ENCODE measurements around the gene FILIP1L. TPM values are rescaled to one million over a fixed set of nuclear protein-coding genes. Genes with fewer than 3 reads are reported as not detected.
A peak's percentile ranks its signal among the peaks of the same experiment; 100 is the strongest.

FILIP1L gene
- 100 to 1,000 TPM in 2 of 4 donors, 10 to 100 TPM in 2; 87.1 to 115 (median 99.6) TPM for total RNA-seq

GRCh38 chr3:100114413-100115030 lies at the start of gene FILIP1L:
Gene FILIP1L, minus strand, starts transcription at chr3:100114501.
- ATAC-seq = peak; percentile 79 to 90
- H3K36me3 ChIP-seq = no peaks in the 10 kb centered on the region
- in situ Hi-C loops (cut with MboI; ENCODE audit: low sequenced_read_pairs in 4 of 4) (no loop called here), intact Hi-C loops (cut with DNase I; ENCODE audit: low total_unique reads) (loop anchor here (2.0 to 5.0 kb wide), 2 partner anchors 46 to 142 kb away; no protein-coding TSS in a partner anchor)
- H3K27me3 ChIP-seq = no peaks in the 10 kb centered on the region
- peak within 1 kb of the TSS; percentile 26 to 46 (median 34) for H3K4me3 ChIP-seq
- DNase-seq = peak; percentile 74 to 87
- peak in 1 of 2 donors; percentile 42 for TF ChIP-seq POLR2A (IDR thresholded peaks at IDR 0.05)
- no peak for TF ChIP-seq CTCF (IDR thresholded peaks at IDR 0.05 in 4 of 5, conservative IDR thresholded peaks at IDR 0.05 in 1 of 5)
- H3K4me1 ChIP-seq = peaks cover 37 to 56% of the 10 kb centered on the region in 2 donors
- H3K27ac ChIP-seq = peak within 1 kb of the TSS; percentile 84 to 92 (median 86)
- no peaks in the 10 kb centered on the region for H3K9me3 ChIP-seq

GRCh38 chr3:100163787-100164186 lies 49.5 kb upstream of the FILIP1L start:
- peaks cover 55 to 81% of the 10 kb centered on the region in 2 donors for H3K4me1 ChIP-seq

GRCh38 chr3:100160521-100160920 lies 46.2 kb upstream of the FILIP1L start:
- no peak overlapping the region for H3K4me3 ChIP-seq
- H3K36me3 ChIP-seq = no peaks in the 10 kb centered on the region
- H3K27ac ChIP-seq = peak overlapping the region; percentile 62 to 79 (median 78)
- ATAC-seq (no peak), DNase-seq (no peak)
- in situ Hi-C loops (cut with MboI; ENCODE audit: low sequenced_read_pairs in 4 of 4) = no loop called here
- peaks cover 62 to 79% of the 10 kb centered on the region in 2 donors for H3K4me1 ChIP-seq
- no peaks in the 10 kb centered on the region for H3K9me3 ChIP-seq
- intact Hi-C loops (cut with DNase I; ENCODE audit: low total_unique reads) = no loop called here
- TF ChIP-seq CTCF (IDR thresholded peaks at IDR 0.05 in 4 of 5, conservative IDR thresholded peaks at IDR 0.05 in 1 of 5) (no peak), POLR2A (IDR thresholded peaks at IDR 0.05) (no peak)
- no peaks in the 10 kb centered on the region for H3K27me3 ChIP-seq

More at GRCh38 chr3:100163787-100164186, 49.5 kb upstream of the FILIP1L start:
- H3K36me3 ChIP-seq = no peaks in the 10 kb centered on the region
- H3K4me3 ChIP-seq = no peak overlapping the region
- no peaks in the 10 kb centered on the region for H3K27me3 ChIP-seq
- TF ChIP-seq CTCF (IDR thresholded peaks at IDR 0.05 in 4 of 5, conservative IDR thresholded peaks at IDR 0.05 in 1 of 5) (no peak), POLR2A (IDR thresholded peaks at IDR 0.05) (no peak)
- intact Hi-C loops (cut with DNase I; ENCODE audit: low total_unique reads) (no loop called here), in situ Hi-C loops (cut with MboI; ENCODE audit: low sequenced_read_pairs in 4 of 4) (no loop called here)
- ATAC-seq (peak; percentile 48 to 52), DNase-seq (no peak)
- H3K27ac ChIP-seq = peak overlapping the region; percentile 42 to 78 (median 57)
- H3K9me3 ChIP-seq = no peaks in the 10 kb centered on the region

- DNase-seq (no peak), ATAC-seq (no peak)
- H3K9me3 ChIP-seq = peaks cover 0 to 2% (median 0%) of the 10 kb centered on the region in 3 donors
- H3K36me3 ChIP-seq = no peaks in the 10 kb centered on the region
- no peaks in the 10 kb centered on the region for H3K27me3 ChIP-seq
- TF ChIP-seq CTCF (IDR thresholded peaks at IDR 0.05 in 4 of 5, conservative IDR thresholded peaks at IDR 0.05 in 1 of 5) = no peak
- TF ChIP-seq POLR2A (IDR thresholded peaks at IDR 0.05) = no peak
- H3K27ac ChIP-seq = peak overlapping the region; percentile 62 to 79 (median 78)
- H3K4me1 ChIP-seq = peaks cover 54 to 69% of the 10 kb centered on the region in 2 donors
- H3K4me3 ChIP-seq = peak overlapping the region in 1 of 4 donors; percentile 2
- intact Hi-C loops (cut with DNase I; ENCODE audit: low total_unique reads) (loop anchor here (2.0 to 5.0 kb wide), 2 partner anchors 37 to 89 kb away; no protein-coding TSS in a partner anchor), in situ Hi-C loops (cut with MboI; ENCODE audit: low sequenced_read_pairs in 4 of 4) (no loop called here)
These were observed 45.2 kb upstream of the FILIP1L start for GRCh38 chr3:100159331-100160153.
